ENCODE results near the gene GARNL3. TPM values are rescaled to one million over a fixed set of nuclear protein-coding genes. Genes with fewer than 3 reads are reported as not detected.

Gene GARNL3
- total RNA-seq, 1 donor from 2014 or later: 8.0 TPM

DNA sequence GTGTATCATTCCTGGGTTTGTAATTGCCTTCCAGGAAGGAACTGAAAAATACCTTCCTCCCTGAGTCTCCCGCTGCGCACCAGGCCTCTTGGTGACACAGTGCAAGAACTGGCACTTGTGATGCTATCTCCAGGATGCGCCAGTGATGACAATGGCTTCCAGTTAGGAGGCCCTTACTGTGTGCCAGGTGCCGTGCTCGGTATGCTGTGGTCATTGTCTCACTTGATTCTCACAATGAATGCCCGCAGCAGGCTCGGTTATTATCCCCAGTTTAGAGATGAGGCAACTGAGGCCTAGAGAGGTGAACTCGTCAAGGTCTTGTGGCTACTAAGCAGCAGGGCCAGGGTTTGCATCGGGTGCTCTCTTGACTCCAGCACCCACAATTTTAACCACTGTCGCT, 100.9 kb downstream of the GARNL3 start:
- H3K36me3 ChIP-seq: no peaks in the 10 kb centered on the region
- no peak overlapping the region for H3K4me3 ChIP-seq
- ATAC-seq (no peak), DNase-seq (no peak)
- no peaks in the 10 kb centered on the region for H3K9me3 ChIP-seq
- H3K27ac ChIP-seq: no peak overlapping the region
- TF ChIP-seq CTCF (IDR thresholded peaks at IDR 0.05): no peak
- H3K4me1 ChIP-seq: no peaks in the 10 kb centered on the region
- H3K27me3 ChIP-seq: no peaks in the 10 kb centered on the region
- intact Hi-C loops (cut with DNase I): no loop called here

DNA sequence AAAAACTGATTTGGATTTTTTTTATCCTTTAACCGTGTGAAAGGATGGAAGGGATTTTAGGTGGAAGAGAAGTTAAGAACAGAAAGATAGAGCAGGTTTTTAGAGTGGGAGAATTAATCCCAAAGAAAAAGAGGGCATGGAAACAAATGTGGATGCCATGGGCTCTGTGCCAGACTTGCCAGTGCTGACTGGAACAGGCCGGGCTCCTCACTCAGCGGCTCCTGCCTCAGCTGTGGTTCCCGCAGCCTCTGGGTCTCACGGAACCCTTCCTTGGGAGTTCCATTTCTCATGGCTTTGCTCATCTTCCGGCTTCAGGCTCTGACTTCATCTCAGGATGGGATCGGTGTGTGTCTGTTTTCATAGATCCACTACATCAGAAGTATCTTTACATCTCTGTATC, 102.0 kb downstream of the GARNL3 start:
- no peak for TF ChIP-seq CTCF (IDR thresholded peaks at IDR 0.05)
- intact Hi-C loops (cut with DNase I): no loop called here
- no peak for ATAC-seq

DNA sequence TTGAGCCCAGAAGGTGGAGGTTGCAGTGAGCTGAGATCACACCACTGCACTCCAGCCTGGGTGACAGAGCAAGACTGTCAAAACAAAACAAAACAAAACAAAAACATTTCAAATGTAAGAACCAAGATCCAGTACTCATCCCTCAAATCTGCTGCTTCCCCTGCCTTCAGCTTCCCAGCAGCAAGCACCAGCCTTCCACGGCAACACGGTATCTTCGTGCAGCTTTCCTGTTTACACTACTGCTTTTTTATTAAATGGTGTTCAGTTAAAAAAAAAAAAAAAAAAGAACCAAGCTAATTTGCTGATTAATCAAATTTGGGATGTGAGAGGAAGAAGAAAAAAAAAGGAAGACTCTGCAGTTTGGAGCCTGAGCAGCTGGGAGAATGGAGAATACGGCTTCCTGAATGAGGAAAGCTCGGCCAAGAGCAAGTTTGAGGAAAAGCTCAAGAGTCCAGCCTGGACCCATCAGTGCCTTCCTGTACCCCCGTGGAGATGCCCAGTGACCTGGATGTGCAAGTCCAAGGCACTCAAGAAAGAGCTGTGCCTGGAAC, 104.4 kb downstream of the GARNL3 start:
- no peak for DNase-seq
- intact Hi-C loops (cut with DNase I): no loop called here
- H3K4me3 ChIP-seq: no peak overlapping the region
- H3K4me1 ChIP-seq: no peaks in the 10 kb centered on the region
- no peaks in the 10 kb centered on the region for H3K9me3 ChIP-seq
- no peaks in the 10 kb centered on the region for H3K36me3 ChIP-seq
- H3K27ac ChIP-seq: no peak overlapping the region
- no peaks in the 10 kb centered on the region for H3K27me3 ChIP-seq
- TF ChIP-seq CTCF (IDR thresholded peaks at IDR 0.05): no peak
- no peak for ATAC-seq

More for the DNA sequence above, 102.0 kb downstream of the GARNL3 start:
- H3K36me3 ChIP-seq: no peaks in the 10 kb centered on the region
- no peaks in the 10 kb centered on the region for H3K27me3 ChIP-seq
- DNase-seq: no peak
- H3K9me3 ChIP-seq: no peaks in the 10 kb centered on the region
- no peaks in the 10 kb centered on the region for H3K4me1 ChIP-seq
- no peak overlapping the region for H3K4me3 ChIP-seq
- H3K27ac ChIP-seq: no peak overlapping the region

DNA sequence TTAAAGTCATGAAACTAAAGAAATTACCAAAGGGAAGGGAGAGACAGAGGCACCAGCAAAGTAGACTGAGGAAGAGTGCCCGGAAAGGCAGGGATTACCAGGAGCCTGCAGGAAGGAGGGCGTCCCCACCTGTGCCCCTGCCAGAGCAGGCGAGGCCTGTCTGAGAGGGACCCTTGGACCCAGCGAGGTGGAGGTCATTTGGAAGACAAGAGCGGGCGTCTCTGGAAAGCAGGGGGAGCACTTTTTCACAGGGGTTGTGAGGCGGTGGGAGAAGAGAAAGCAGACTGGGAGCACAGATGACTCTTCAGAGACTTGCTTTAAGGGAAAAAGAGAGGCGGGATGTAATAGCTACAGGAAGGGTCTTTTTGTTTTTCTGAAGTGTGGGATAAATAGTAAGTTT, 104.9 kb downstream of the GARNL3 start:
- Histone ChIP-seq H3K4me3 (no peak overlapping the region), H3K9me3 (no peaks in the 10 kb centered on the region), H3K27me3 (no peaks in the 10 kb centered on the region), H3K27ac (no peak overlapping the region), H3K4me1 (no peaks in the 10 kb centered on the region), H3K36me3 (no peaks in the 10 kb centered on the region)
- no peak for DNase-seq
- TF ChIP-seq CTCF (IDR thresholded peaks at IDR 0.05): no peak
- ATAC-seq: no peak
- intact Hi-C loops (cut with DNase I): no loop called here

- ATAC-seq: no peak
Observed at GRCh38 chr9:127370147-127370579, 105.6 kb downstream of the GARNL3 start.

More at GRCh38 chr9:127370147-127370579, 105.6 kb downstream of the GARNL3 start:
- Histone ChIP-seq H3K4me1 (no peaks in the 10 kb centered on the region), H3K27me3 (no peaks in the 10 kb centered on the region), H3K4me3 (no peak overlapping the region), H3K9me3 (no peaks in the 10 kb centered on the region), H3K36me3 (no peaks in the 10 kb centered on the region), H3K27ac (no peak overlapping the region)
- intact Hi-C loops (cut with DNase I): no loop called here
- no peak for DNase-seq
- TF ChIP-seq CTCF (IDR thresholded peaks at IDR 0.05): no peak
